Measurements from ENCODE around the gene HNRNPC.
"Not testable (repeated sequence)": the region's sequence is repeated elsewhere in the genome, so short reads cannot be mapped to it uniquely, and the experiment has no call there.

The HNRNPC gene

GRCh38 chr14:21272661-21273060 is 3.4 kb upstream of the HNRNPC start:
- H3K27me3 ChIP-seq (ENCODE audit: insufficient read depth, low read length); H3K4me3 ChIP-seq (ENCODE audit: low read depth, low read length); H3K27ac ChIP-seq (ENCODE audit: low read depth, low read length); H3K36me3 ChIP-seq (ENCODE audit: insufficient read depth, low read length); H2AFZ ChIP-seq (ENCODE audit: low read length, unreplicated experiment); H3K4me1 ChIP-seq (ENCODE audit: control insufficient read depth, insufficient read depth, low read length, unreplicated experiment): not testable (repeated sequence)
- H3K79me2 ChIP-seq (ENCODE audit: control insufficient read depth, insufficient read depth, low read length, unreplicated experiment), result peaks cover 16% of the 10 kb centered on the region

GRCh38 chr14:21268617-21269251 is 508 bp downstream of the HNRNPC start:
- Histone ChIP-seq H3K27ac (ENCODE audit: low read depth, low read length) (peak overlapping the region; percentile 77), H3K27me3 (ENCODE audit: insufficient read depth, low read length) (no peaks in the 10 kb centered on the region), H3K79me2 (ENCODE audit: control insufficient read depth, insufficient read depth, low read length, unreplicated experiment) (peaks cover 54% of the 10 kb centered on the region), H3K4me3 (ENCODE audit: low read depth, low read length) (peak overlapping the region; percentile 93), H3K4me1 (ENCODE audit: control insufficient read depth, insufficient read depth, low read length, unreplicated experiment) (peaks cover 27% of the 10 kb centered on the region), H2AFZ (ENCODE audit: low read length, unreplicated experiment) (no peak overlapping the region), H3K36me3 (ENCODE audit: insufficient read depth, low read length) (peaks cover 33% of the 10 kb centered on the region)

- Histone ChIP-seq H2AFZ (ENCODE audit: low read length, unreplicated experiment) (no peak overlapping the region), H3K4me3 (ENCODE audit: low read depth, low read length) (peak overlapping the region; percentile 93), H3K27ac (ENCODE audit: low read depth, low read length) (peak overlapping the region; percentile 77), H3K79me2 (ENCODE audit: control insufficient read depth, insufficient read depth, low read length, unreplicated experiment) (peaks cover 61% of the 10 kb centered on the region), H3K27me3 (ENCODE audit: insufficient read depth, low read length) (no peaks in the 10 kb centered on the region), H3K4me1 (ENCODE audit: control insufficient read depth, insufficient read depth, low read length, unreplicated experiment) (peaks cover 33% of the 10 kb centered on the region), H3K36me3 (ENCODE audit: insufficient read depth, low read length) (peaks cover 39% of the 10 kb centered on the region)
Measured at GRCh38 chr14:21267886-21268616, 1.2 kb downstream of the HNRNPC start.

- no peak overlapping the region for H2AFZ ChIP-seq (ENCODE audit: low read length, unreplicated experiment)
- peak overlapping the region; percentile 77 for H3K27ac ChIP-seq (ENCODE audit: low read depth, low read length)
- peaks cover 35% of the 10 kb centered on the region for H3K4me1 ChIP-seq (ENCODE audit: control insufficient read depth, insufficient read depth, low read length, unreplicated experiment)
- H3K27me3 ChIP-seq (ENCODE audit: insufficient read depth, low read length), result no peaks in the 10 kb centered on the region
- H3K4me3 ChIP-seq (ENCODE audit: low read depth, low read length), result peak overlapping the region; percentile 93
- H3K79me2 ChIP-seq (ENCODE audit: control insufficient read depth, insufficient read depth, low read length, unreplicated experiment), result peaks cover 67% of the 10 kb centered on the region
- peaks cover 41% of the 10 kb centered on the region for H3K36me3 ChIP-seq (ENCODE audit: insufficient read depth, low read length)
Measured at GRCh38 chr14:21267431-21267845, 1.8 kb downstream of the HNRNPC start.

GRCh38 chr14:21264025-21264801 is 5.0 kb downstream of the HNRNPC start:
- Histone ChIP-seq H3K27me3 (ENCODE audit: insufficient read depth, low read length) (no peaks in the 10 kb centered on the region), H3K79me2 (ENCODE audit: control insufficient read depth, insufficient read depth, low read length, unreplicated experiment) (peaks cover 94% of the 10 kb centered on the region), H3K27ac (ENCODE audit: low read depth, low read length) (peak overlapping the region; percentile 77), H3K36me3 (ENCODE audit: insufficient read depth, low read length) (peaks cover 61% of the 10 kb centered on the region), H3K4me1 (ENCODE audit: control insufficient read depth, insufficient read depth, low read length, unreplicated experiment) (peaks cover 51% of the 10 kb centered on the region), H2AFZ (ENCODE audit: low read length, unreplicated experiment) (no peak overlapping the region), H3K4me3 (ENCODE audit: low read depth, low read length) (peak overlapping the region; percentile 93)

GRCh38 chr14:21263284-21264024 is 5.8 kb downstream of the HNRNPC start:
- Histone ChIP-seq H3K4me3 (ENCODE audit: low read depth, low read length) (peak overlapping the region; percentile 64), H3K27me3 (ENCODE audit: insufficient read depth, low read length) (no peaks in the 10 kb centered on the region), H2AFZ (ENCODE audit: low read length, unreplicated experiment) (no peak overlapping the region), H3K4me1 (ENCODE audit: control insufficient read depth, insufficient read depth, low read length, unreplicated experiment) (peaks cover 59% of the 10 kb centered on the region), H3K79me2 (ENCODE audit: control insufficient read depth, insufficient read depth, low read length, unreplicated experiment) (peaks cover 94% of the 10 kb centered on the region), H3K36me3 (ENCODE audit: insufficient read depth, low read length) (peaks cover 68% of the 10 kb centered on the region), H3K27ac (ENCODE audit: low read depth, low read length) (peak overlapping the region; percentile 77)

DNA sequence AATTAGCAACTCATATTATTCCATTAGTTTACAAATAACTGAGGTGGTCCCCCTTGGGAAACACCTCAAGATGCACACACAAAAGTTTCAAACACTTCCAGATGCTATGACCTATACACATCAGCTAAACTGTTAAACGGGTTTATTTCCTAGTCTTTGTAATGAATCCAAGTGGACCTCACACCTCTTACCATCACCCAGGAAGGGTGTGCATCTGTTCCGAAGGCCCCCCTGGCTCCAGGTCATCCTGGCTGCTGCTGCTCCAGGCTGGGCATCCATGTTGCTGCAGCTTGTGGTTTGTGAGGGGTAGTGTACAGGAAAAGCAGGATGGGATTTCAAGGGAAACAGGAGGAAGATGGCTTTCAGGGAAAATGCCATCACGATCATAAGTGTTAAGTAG is 6.8 kb downstream of the HNRNPC start:
- H3K79me2 ChIP-seq (ENCODE audit: control insufficient read depth, insufficient read depth, low read length, unreplicated experiment), result peaks cover 94% of the 10 kb centered on the region
- peak overlapping the region; percentile 36 for H3K4me3 ChIP-seq (ENCODE audit: low read depth, low read length)
- H2AFZ ChIP-seq (ENCODE audit: low read length, unreplicated experiment), result no peak overlapping the region
- H3K4me1 ChIP-seq (ENCODE audit: control insufficient read depth, insufficient read depth, low read length, unreplicated experiment), result peaks cover 66% of the 10 kb centered on the region
- peaks cover 64% of the 10 kb centered on the region for H3K36me3 ChIP-seq (ENCODE audit: insufficient read depth, low read length)
- 0 out of 2 replicates have a peak overlapping the region, but pooled peaks have one; percentile 3 for H3K27ac ChIP-seq (ENCODE audit: low read depth, low read length)
- no peaks in the 10 kb centered on the region for H3K27me3 ChIP-seq (ENCODE audit: insufficient read depth, low read length)

GRCh38 chr14:21261824-21262223 is 7.4 kb downstream of the HNRNPC start:
- Histone ChIP-seq H2AFZ (ENCODE audit: low read length, unreplicated experiment) (no peak overlapping the region), H3K27me3 (ENCODE audit: insufficient read depth, low read length) (no peaks in the 10 kb centered on the region), H3K36me3 (ENCODE audit: insufficient read depth, low read length) (peaks cover 60% of the 10 kb centered on the region), H3K4me1 (ENCODE audit: control insufficient read depth, insufficient read depth, low read length, unreplicated experiment) (peaks cover 72% of the 10 kb centered on the region), H3K4me3 (ENCODE audit: low read depth, low read length) (peak overlapping the region; percentile 36; the same call in 1 of the 2 replicates), H3K79me2 (ENCODE audit: control insufficient read depth, insufficient read depth, low read length, unreplicated experiment) (peaks cover 94% of the 10 kb centered on the region), H3K27ac (ENCODE audit: low read depth, low read length) (0 out of 2 replicates have a peak overlapping the region, but pooled peaks have one; percentile 11)

DNA sequence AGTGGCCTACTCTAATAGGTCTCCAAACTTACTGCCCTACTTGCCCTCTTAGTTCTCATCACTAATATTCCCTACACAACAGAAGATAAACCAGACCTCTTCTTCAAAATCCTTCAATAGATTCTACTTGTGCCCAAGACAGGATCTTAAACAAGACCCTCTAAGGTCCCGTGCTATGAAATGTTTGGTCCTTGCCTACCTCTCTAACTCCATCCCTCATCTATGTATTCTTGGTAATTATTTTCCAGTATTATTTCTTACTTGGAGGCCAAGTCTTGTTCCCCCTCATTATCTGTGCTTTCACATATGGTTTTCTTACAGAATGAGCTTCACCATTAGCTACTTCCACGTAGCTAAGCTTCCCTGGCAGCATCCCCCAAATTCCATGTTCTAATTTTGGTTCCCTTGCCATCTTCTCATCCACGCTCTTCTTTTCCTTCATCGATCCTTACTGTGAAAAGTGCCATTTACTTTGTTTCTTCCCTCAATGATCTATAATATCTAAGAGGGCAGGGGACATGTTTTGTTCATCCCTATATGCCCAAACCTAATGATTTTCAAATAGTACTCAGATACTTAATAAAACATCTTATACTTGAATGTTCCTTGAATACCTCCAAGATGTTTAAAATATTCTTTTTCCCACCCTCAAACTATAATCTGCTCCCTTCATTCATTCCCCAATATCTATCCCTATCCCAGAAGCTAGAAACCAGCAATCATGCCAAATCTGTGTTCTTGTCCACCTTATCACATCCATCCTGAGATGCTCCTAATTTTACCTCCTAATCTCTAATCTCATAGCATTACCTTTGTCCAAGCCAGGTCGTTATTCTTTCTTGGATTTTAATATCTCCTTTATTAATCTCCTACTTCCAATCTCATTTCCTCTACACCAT is 10.1 kb downstream of the HNRNPC start:
- Histone ChIP-seq H3K4me3 (ENCODE audit: low read depth, low read length) (0 out of 2 replicates have a peak overlapping the region, but pooled peaks have one; percentile 19), H3K36me3 (ENCODE audit: insufficient read depth, low read length) (peaks cover 53% of the 10 kb centered on the region)

More for the DNA sequence above, 10.1 kb downstream of the HNRNPC start:
- H3K27ac ChIP-seq (ENCODE audit: low read depth, low read length), result peak overlapping the region; percentile 15; the same call in 1 of the 2 replicates
- H3K4me1 ChIP-seq (ENCODE audit: control insufficient read depth, insufficient read depth, low read length, unreplicated experiment), result peaks cover 68% of the 10 kb centered on the region
- H3K27me3 ChIP-seq (ENCODE audit: insufficient read depth, low read length), result no peaks in the 10 kb centered on the region
- no peak overlapping the region for H2AFZ ChIP-seq (ENCODE audit: low read length, unreplicated experiment)
- H3K79me2 ChIP-seq (ENCODE audit: control insufficient read depth, insufficient read depth, low read length, unreplicated experiment), result peaks cover 93% of the 10 kb centered on the region

Measured in ACC112 (cell line).